C4-2B (cell line): ENCODE measurements around the gene FBH1.

ENCODE experiments used
- ZFX ChIP-seq: fragments of 450-650 bp; IDR thresholded peaks from 2 replicates; pipeline ENCODE4 v1.6.1; 2017
- TF ChIP-seq, protein P1 (sequence below): fragments of 450-650 bp; conservative IDR thresholded peaks from 2 replicates; pipeline ENCODE4 v1.5.1; 2017; ENCODE audit warnings: mild to moderate bottlenecking

GRCh38 chr10:5935628-5936027 is 45.6 kb downstream of the FBH1 start:
- TF ChIP-seq, protein P1, sequence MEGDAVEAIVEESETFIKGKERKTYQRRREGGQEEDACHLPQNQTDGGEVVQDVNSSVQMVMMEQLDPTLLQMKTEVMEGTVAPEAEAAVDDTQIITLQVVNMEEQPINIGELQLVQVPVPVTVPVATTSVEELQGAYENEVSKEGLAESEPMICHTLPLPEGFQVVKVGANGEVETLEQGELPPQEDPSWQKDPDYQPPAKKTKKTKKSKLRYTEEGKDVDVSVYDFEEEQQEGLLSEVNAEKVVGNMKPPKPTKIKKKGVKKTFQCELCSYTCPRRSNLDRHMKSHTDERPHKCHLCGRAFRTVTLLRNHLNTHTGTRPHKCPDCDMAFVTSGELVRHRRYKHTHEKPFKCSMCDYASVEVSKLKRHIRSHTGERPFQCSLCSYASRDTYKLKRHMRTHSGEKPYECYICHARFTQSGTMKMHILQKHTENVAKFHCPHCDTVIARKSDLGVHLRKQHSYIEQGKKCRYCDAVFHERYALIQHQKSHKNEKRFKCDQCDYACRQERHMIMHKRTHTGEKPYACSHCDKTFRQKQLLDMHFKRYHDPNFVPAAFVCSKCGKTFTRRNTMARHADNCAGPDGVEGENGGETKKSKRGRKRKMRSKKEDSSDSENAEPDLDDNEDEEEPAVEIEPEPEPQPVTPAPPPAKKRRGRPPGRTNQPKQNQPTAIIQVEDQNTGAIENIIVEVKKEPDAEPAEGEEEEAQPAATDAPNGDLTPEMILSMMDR: no peak
- no peak for TF ChIP-seq ZFX
